Right forelimb (tissue), 1 donor: ENCODE measurements around the gene ZC3H18.
A peak's percentile ranks its signal among the peaks of the same experiment; 100 is the strongest.

ENCODE experiments used
- DNase-seq: peaks from one replicate; pipeline ENCODE4 v3.0.0-alpha.2; 2018

Gene ZC3H18

DNA sequence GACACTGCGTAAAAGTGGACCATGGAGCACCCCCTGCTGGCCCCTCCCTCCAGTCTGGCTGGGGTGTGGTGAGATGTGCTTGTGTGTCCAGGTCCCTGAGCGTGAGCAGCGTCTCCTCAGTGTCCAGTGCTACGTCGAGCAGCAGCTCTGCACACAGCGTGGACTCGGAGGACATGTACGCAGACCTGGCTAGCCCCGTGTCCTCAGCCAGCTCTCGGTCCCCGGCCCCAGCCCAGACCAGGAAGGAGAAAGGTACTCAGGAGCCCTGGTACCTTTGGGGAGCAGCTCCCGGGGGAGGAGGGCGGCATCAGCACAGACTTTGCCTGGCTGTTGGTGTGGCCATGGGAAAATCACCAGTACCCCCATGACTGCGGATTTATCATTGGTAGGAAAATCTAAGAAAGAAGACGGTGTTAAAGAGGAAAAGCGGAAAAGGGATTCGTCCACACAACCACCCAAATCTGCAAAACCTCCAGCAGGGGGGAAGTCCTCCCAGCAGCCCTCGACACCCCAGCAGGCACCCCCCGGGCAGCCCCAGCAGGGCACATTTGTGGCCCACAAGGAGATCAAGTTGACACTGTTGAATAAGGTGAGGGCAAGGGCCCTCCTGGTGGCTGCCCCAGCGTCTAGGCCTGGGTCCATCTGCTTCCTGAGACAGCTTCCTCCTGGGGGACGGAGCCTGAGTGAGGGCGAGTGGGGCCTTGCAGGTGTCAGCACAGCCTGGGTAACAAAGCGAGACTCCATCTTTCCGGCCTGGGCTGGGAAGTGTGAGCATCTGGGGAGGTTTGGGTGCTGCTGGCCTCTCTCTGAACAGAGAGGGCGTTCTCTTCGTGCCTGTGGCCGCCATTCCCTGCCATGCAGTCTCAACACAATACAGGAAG lies 57.6 kb downstream of the ZC3H18 start:
- no peak for DNase-seq

DNA sequence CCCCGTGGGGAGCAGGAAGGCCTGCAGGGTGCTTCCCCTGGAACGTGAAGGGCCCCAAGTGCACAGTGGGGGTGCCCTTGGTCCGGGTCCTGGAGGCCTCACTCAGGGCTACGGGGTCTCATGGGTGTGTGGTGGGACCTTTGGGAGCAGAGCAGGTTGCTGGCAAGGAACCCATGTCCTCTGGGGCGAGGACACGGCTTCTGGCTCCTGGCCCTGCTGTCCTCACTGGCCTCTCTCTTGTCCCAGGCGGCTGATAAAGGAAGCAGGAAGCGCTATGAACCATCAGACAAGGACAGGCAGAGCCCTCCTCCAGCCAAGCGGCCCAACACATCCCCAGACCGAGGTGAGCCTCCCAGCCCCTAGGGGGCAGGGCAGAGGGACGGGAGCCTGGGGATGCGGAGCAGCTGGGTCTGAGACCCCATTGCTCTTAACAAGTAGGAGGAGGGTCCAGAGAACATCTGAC lies 58.3 kb downstream of the ZC3H18 start:
- DNase-seq: no peak

DNA sequence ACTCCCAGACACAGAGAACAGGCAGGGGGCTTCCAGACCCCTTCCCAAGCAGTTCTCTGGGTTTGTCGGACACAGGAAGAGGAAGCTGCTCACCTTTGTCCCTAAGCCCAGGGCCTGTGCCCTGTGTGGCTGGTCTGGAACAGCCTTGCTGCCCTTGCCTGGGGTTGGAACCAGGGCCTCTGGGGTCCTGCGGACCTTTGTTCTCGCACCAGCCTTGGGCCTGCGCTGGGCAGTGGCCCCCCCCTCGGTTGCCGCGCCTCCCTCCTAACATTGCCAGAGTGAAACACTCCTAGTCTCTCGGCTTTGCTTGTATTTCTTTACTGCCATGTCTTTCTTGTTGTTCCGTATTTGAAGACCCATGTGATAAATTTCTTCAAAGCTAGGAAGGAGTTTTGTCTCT lies 59.6 kb downstream of the ZC3H18 start:
- no peak for DNase-seq

DNA sequence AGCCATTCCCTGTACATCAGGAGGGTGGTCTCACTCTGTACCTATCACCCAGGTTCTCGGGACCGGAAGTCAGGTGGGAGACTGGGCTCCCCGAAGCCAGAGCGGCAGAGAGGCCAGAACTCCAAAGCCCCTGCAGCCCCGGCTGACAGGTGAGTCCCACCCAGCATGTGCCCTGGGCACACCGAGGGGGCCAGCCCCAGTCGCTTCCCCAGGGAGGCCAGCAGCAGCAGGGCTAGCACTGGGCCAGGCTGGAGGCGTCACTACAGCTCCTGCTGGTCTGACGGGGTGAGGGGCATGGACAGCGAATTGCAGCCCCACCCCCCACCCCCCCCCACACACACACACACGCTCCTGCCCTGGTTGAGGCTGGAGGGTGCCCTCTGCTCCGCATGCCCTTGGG lies 60.2 kb downstream of the ZC3H18 start:
- DNase-seq: no peak

DNA sequence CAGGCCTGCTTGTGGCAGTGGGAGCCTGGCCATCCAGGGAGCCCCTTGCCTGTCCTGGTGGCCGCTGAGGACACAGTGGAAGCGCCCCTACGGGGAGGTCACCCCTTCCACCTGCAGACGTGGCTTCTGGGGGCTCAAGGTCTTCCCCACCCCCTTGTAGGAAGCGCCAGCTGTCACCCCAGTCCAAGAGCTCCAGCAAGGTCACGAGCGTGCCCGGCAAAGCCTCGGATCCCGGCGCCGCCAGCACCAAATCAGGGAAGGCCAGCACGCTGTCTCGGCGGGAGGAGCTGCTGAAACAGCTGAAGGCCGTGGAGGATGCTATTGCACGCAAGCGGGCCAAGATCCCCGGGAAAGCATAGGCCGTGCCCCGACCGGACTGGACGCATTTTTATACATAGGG lies 60.7 kb downstream of the ZC3H18 start:
- DNase-seq: no peak

DNA sequence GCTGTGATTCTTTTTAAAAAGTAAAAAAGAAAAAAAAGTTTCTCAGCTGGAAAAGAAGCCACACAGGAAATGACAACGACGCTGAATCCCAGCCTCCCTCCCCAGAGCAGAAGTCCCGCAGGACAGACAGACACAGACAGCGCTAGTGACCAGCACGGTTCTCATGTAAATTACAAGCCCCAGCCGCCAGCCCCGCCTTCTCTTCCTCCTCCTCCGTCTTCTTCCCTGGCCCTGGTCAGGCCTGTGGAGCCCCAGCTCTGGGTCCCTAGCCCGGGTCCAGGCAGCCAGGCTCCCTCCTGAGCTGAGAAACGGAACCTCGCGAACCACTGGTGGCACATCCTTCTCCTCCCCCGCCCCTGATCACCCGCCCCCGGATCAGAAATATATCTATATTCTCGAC lies 61.2 kb downstream of the ZC3H18 start:
- no peak for DNase-seq

DNA sequence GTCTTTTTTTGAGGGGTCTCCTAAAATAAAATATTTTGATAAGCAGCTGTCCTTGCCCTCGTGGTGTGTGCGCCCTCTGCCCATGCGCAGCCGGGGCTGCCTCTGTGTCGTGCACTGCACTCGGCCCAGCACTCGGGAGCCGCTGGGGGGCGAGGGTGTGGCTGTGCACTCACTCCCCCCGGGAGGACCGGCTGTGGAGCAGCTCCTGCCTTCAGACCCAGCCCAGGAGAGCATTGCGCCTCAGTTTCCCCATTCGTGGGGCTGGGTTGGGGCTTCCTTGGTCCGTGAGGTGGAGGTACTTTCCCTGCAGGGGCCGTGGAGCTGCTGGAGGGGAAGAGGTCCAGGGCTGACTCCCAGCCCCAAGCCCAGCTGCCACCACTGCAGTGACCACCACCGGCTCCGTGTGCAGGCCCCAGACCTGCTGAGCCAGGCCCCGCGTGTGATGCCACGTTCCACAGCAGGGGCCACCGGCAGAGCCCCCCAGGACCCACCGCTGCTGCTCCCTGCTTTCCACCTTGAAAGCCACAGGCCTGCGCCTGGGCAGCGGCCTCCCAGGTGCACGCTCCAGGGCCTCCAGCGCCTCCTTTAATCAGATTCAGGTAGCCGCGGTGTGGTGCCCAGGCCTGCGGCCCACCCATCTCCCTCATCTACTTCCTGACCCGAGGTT lies 61.9 kb downstream of the ZC3H18 start:
- DNase-seq: no peak

DNA sequence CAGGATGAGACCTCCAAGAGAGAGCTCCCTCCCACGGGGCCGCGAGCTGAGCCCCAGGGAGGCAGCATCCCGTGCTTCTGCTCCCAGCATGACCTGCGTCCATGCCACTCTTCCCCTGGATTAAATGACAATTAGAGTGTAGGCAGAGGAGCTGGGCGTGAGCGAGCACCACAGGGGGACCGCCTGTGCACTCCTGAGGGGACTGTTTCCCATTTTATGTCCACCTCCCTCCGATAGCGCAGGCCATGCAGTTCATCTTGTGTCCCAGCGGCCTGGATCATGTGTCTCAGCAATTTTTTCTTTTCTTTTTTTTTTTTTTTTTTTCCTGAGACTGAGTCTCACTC lies 62.4 kb downstream of the ZC3H18 start:
- DNase-seq: no peak

DNA sequence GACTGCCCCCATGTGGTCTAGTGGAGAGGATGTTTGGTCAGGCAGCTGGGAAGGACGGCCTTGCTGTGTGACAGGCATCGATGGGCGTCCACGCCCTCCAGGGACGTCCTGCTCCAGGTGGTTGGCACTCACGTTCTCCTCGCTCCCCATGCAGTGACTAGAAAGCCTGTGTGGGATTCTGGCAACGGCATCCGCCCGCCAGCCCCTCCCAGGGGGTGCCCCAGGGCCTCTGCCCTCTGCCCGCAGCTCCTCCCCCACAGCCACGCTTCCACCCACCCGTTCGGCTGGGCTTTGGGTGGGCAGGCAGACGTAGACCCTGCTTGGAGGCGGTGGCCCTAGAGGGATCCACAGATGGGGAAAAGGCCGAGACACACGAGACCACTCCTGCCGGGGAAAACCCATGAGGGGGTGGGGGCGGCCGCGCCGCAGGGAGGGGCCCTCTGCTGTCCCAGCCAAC lies 63.5 kb downstream of the ZC3H18 start:
- DNase-seq: no peak

DNA sequence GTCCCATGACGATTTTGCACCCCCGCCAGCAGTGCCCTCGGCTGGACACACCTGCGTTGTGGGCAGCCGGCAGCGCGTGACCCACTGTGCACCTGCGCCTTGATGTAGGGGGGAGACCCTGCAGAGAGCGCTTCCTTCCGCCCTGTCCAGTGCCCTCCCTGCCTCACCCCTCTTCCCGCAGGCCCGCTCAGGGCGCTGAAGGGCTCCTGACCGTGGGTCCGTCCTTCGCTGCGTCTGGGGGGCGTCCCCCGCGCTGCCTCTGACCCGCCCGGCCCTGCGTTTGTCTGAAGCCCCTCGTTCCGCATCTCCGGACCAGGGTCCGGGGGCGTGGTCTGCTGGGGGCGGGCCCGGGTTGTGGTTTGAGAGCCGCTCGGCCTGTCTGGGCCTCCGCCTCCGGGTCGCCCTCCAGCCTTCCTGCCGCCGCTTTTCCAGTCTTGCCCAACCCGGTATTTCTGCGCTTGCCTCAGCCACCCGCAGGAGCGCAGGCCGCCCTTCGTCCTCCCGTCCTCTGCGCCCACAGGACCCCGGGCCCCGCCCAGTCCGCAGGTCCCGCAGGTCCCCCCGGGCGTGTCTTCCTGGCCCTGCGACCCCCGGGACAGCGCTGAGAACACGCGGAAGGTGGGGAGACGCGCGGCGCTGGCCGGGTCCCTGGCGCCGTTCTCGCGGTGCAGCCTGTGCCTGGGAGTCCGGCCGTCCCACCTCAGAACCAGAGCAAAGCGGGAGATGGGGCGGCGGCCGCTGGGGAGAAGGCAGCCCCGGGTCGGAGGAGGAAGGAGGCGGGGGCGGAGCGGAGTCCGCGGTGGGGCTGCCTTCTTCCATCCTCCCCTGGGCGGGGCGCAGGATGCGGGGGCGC lies 64.2 kb downstream of the ZC3H18 start:
- DNase-seq: peak; percentile 61

DNA sequence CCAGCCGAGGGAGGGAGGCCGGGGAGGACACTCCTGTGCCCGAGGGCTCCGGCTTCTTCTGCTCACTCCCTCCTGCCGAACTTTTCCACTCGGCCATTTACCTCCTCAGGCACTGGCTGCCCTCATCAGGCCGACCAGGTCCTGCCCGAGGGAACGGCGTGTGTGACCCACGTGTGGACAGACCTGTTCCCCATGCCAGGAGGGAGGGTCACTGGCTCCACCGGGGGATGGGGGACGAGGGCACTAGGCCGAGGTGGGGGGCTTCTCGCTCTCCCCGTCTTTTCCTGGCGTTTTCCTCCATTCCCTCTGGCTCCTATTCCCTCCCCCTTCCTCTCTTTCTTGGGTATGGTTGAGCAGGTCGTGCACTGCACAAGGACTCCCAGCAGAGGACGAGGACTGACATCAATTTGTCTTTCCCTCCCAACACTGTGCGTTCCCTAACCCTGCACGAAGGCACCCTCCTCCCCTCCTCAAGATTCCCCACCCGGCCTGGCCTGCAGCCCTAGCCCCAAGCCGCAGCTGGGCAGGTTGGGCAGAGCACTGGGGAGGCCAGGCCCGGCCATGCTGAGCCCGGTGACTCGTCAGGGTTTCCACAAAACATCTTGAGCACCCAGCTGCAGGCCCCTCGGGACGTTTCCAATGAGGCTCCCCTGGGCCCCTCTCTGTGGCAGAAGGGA lies 64.9 kb downstream of the ZC3H18 start:
- no peak for DNase-seq

DNA sequence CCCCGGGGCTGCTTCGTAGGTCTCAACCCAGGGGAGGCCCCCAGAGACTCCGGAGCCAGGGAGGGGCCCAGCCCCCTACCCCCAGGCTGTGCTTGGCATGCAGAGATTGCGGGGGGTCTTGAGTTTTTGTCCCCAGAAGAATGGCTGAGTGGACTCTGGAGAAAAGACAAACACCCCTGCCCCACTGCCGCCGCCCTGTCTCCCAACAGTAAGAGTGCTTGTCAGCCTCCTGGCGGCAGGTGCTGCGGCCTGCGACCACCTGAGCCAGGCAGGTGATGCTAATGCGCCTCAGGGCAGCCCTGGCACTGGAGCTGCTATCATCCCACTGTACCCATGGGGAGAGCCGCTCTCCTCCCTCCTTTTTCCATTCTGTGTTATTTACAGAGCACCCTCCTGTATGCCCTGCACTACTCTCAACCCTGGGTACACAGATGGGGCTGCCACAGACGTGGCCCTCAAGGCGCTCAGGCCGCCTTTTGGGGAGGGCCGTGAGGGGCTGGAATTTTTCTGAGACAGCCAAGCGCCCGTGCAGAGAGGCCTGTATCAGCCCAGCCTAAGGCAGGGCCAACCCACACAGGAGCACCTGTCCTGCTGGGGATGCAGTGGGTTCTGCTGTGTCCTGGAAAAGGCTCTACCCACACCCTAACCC lies 65.6 kb downstream of the ZC3H18 start:
- DNase-seq: no peak

DNA sequence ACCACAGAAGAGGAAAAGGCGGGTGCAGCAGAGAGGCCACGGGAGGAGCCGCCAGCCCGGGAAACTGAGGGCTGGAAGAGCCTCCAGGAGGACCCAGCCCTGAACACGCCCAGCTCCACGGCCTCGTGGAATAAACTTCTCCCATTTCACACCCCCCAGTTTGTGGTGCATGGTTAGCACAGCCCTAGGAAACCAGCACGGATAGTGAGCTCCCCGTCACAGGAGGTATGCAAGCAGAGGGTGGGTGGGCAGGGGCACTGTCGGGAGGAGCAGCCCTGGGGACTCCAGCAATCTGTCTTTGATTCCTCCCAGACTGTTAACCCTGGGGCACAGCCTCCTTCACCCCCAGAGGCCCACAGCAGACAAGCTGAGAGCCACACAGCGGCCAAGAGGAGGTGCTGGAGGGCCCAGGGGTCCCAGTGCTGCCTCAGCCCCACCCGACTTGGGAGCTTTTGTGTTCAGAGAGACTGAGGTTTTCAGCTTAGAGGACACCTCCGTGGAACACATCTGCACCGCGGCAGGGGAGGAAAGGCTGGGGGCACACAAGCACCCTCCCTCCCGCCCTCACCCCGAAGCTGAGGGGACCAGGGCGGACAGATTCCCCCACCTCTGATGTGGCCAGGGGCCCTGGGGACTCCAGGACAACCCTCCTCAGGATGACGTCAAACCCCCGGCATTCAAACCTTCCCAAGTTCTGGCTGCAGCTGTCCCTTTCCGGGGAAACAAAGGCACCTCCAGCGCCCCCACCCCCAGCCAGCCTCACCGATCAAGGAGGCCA lies 66.5 kb downstream of the ZC3H18 start:
- DNase-seq: no peak

DNA sequence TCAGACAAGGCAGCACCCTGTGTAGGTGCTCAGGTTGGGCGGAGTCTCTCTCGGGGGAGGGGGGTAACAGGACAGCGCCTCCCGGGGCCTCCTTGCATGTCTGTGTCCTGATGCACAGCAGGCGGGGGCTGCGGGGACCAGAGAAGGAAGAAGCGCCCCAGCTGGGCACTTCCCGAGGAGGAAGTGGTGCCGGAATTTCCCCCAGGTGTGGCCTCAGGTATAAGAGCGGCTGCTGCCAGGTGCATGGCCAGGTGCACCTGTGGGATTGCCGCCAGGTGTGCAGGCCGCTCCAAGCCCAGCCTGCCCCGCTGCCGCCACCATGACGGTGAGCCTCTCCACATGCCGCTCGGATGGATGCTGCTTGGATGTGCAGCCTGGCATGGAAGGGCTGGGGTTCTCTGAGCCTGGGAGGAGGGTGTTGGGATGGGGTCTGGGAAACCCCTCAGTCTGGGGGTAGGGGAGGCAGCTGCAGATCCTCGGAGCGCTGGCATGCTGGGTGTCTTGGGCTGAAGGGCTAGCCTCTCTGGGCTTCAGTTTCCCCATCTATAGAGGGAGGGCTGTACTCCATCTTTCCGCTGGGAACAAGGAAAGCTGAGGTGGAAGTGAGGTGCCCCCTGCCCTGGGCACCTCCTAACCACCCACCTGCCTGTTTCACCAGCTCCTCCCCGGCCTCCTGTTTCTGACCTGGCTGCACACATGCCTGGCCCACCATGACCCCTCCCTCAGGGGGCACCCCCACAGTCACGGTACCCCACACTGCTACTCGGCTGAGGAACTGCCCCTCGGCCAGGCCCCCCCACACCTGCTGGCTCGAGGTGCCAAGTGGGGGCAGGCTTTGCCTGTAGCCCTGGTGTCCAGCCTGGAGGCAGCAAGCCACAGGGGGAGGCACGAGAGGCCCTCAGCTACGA lies 68.4 kb downstream of the ZC3H18 start, which contains the start of gene IL17C:
IL17C (plus strand) TSS at position 250 of the 908 bp plus-strand sequence; CDS start at position 320, 70 bp downstream.
- no peak for DNase-seq

DNA sequence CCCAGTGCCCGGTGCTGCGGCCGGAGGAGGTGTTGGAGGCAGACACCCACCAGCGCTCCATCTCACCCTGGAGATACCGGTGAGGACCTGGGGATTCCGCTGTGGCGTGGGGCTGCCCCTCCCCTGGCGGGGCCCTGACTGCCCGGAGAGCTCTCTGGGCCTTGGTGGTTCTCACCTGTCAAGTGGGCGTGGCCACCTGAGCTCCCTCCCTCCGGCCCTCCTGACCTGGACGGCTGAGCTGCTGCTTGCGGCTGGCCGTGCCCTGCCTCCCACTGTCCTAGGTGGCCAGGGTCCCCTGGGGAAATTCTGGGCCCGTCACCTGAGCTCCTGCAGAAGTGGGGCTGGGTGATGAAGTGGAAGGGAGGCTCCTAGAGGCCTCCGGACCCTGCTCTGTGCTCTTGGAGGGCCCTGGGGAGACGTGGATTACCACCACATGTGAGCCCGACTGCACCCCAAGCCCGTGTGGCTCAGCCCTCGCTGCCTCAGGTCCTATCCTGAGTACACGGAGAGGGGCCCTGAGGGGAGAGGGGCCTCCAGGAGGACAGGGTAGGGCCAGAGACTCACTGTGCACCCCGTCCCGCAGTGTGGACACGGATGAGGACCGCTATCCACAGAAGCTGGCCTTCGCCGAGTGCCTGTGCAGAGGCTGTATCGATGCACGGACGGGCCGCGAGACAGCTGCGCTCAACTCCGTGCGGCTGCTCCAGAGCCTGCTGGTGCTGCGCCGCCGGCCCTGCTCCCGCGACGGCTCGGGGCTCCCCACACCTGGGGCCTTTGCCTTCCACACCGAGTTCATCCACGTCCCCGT lies 69.2 kb downstream of the ZC3H18 start:
- DNase-seq: no peak

DNA sequence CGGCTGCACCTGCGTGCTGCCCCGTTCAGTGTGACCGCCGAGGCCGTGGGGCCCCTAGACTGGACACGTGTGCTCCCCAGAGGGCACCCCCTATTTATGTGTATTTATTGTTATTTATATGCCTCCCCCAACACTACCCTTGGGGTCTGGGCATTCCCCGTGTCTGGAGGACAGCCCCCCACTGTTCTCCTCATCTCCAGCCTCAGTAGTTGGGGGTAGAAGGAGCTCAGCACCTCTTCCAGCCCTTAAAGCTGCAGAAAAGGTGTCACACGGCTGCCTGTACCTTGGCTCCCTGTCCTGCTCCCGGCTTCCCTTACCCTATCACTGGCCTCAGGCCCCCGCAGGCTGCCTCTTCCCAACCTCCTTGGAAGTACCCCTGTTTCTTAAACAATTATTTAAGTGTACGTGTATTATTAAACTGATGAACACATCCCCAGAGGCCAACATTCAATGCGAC lies 69.9 kb downstream of the ZC3H18 start:
- DNase-seq: no peak

DNA sequence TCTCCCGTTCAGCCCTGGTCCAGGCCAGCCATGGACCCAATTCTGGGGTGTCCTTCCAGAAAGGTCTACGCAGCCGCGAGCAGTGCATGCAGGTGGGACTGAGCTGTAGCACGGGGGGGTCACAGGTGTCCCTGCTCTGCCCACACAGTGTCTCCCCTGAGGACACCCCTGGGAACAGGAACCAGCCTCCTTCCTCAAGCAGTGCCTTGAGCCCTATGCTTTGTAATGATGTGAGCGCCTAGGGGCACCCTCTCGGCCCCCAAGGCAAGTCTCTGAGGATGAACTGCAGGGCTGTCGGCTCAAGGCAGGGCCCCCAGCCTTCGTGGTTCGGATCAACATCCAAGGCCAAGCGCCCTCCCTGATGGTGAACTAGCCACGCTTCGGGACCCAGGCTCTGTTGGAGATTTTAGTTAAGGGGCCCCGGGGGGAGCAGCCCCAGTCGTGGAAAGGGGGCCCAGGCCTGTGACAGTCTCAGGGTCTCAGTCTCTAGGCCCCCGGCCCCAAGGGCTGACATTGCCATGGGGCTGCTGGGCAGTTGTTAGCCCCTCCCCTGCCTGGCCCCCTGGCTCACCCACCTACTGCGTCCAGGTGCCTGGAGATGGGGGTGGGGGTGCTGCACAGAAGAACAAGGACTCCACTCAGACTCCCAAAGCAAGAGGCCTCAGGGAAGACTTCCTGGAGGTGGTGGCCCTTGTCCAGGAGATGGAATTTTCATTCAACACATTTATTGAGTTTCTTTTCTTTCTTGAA lies 70.5 kb downstream of the ZC3H18 start:
- no peak for DNase-seq

DNA sequence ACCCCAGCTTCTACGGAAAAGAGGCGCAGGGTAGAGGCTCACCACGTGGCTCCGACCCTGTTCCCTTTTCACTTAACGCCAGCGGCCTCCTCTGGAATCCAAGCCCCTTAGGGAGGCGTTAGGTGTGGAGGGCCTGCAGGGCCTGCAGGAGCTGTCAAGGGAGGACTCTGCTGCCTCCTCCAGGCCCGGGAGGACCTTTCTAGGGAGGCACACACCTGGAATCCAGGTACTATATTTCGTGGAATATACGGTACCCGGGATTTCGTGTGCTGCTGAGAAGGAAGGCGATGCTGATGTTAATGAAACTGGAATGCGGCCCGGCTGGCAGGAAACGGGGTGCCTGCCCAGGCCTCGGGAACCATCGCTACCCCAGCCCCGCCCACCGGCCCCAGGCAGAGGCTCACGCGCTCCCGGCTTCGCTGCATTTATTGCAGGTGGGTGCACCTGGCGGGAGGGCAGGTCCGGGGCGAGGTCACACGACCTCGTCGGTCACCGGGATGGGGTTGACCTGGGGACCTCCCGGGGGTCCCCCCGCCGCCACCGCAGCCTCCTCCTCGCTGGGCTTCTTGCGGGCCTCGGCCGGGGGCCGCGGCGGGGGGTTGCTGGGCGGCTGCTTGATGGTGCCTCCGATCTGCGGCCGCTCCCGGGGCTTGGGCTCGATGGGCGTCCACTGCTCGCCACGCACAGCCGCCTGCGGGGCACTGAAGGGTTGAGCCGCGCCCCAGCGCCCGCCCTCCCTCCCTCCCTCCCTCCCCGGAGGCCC lies 72.9 kb downstream of the ZC3H18 start:
- DNase-seq: no peak
